NB4 (cell line): ENCODE data around the gene BICRAL.

Experiments used
- DNase-seq: peaks from one replicate; pipeline ENCODE4 v3.0.0; 2010; ENCODE audit warnings: low read depth
- H3K4me3 ChIP-seq: one replicate; pipeline ENCODE4 v1.5.1; 2011; ENCODE audit warnings: mild to moderate bottlenecking, low read depth, low read length, moderate library complexity
- MYC ChIP-seq: IDR thresholded peaks from 2 replicates; pipeline ENCODE4 v1.6.1; 2011; ENCODE audit warnings: low read depth, low read length
- POLR2A ChIP-seq: IDR thresholded peaks from 2 replicates; pipeline ENCODE4 v1.6.1; 2011; ENCODE audit warnings: mild to moderate bottlenecking; ENCODE audit not compliant: insufficient read length; ENCODE audit errors: extremely low read depth
- TF ChIP-seq, protein P1 (sequence below): IDR thresholded peaks from one replicate; pipeline ENCODE4 v1.5.1; 2012; ENCODE audit warnings: low read depth, low read length
- TF ChIP-seq, protein P2 (sequence below): IDR thresholded peaks from 2 replicates; pipeline ENCODE4 v1.6.1; 2011; ENCODE audit warnings: low read depth, low read length

The BICRAL gene

DNA sequence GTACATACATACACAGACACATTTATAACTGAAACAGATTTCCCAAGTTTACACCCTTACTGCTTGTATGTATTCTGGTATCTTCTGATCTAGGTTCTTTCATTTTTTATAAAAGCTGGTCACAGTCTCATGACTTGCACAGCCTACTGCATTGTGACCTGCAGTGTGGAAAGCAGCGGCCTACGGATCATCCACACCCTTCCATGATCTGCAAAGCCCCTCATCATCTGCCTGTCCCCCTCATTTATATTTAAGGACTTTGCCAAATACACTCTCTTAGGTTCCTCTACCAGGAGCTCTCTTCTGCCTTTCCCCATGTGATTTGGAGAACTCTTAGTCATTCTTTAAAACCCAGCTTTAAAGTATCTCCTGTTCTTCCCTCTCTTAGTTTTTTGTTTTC, 12.0 kb upstream of the BICRAL start:
- no peak overlapping the region for H3K4me3 ChIP-seq

DNA sequence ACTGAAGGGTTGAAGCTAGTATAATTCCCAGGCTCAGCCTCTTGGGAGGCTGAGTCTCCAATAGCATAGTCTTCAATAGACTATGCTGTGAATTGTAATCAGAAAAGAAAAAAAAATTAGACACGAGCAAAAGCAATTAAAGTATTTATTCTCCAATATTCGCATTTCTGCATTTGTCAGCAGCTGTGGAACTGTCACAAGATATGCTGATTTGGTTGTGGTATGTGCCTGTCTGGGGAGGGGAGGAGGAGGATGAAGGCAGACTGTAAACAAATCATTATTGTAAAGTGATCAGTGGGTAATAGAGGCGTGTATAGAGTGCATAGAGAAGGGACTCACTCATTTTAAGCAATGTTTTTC, 10.1 kb upstream of the BICRAL start:
- TF ChIP-seq, protein P1, sequence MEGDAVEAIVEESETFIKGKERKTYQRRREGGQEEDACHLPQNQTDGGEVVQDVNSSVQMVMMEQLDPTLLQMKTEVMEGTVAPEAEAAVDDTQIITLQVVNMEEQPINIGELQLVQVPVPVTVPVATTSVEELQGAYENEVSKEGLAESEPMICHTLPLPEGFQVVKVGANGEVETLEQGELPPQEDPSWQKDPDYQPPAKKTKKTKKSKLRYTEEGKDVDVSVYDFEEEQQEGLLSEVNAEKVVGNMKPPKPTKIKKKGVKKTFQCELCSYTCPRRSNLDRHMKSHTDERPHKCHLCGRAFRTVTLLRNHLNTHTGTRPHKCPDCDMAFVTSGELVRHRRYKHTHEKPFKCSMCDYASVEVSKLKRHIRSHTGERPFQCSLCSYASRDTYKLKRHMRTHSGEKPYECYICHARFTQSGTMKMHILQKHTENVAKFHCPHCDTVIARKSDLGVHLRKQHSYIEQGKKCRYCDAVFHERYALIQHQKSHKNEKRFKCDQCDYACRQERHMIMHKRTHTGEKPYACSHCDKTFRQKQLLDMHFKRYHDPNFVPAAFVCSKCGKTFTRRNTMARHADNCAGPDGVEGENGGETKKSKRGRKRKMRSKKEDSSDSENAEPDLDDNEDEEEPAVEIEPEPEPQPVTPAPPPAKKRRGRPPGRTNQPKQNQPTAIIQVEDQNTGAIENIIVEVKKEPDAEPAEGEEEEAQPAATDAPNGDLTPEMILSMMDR, result no peak
- TF ChIP-seq MYC (no peak), POLR2A (no peak)
- TF ChIP-seq, protein P2, sequence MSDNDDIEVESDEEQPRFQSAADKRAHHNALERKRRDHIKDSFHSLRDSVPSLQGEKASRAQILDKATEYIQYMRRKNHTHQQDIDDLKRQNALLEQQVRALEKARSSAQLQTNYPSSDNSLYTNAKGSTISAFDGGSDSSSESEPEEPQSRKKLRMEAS, result no peak
- DNase-seq, result no peak
- H3K4me3 ChIP-seq, result no peak overlapping the region

More for the DNA sequence above, 12.0 kb upstream of the BICRAL start:
- TF ChIP-seq, protein P1, result no peak
- TF ChIP-seq MYC (no peak), POLR2A (no peak)
- TF ChIP-seq, protein P2, result no peak
- no peak for DNase-seq

DNA sequence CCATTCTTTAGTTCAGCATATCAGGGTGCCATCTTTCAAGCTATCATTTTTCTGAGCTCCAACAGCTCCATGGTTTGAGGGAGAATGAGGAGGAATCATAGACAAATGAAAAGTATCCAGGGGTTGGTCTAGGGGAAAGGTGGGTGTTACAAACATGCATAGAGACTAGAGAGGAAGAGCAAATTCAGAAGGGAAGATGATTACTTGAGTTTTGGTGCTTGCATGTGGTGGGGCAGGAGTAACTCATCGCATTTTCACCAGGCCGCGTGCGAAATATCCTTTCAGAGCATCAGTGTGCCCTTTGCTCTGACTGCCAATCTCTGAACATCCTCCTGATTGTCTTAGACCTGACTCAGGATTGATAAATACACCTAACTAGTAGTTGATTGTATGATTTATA, 7.7 kb upstream of the BICRAL start:
- TF ChIP-seq, protein P2, result no peak
- TF ChIP-seq, protein P1, result no peak
- no peak for TF ChIP-seq MYC
- no peak for DNase-seq
- no peak overlapping the region for H3K4me3 ChIP-seq

DNA sequence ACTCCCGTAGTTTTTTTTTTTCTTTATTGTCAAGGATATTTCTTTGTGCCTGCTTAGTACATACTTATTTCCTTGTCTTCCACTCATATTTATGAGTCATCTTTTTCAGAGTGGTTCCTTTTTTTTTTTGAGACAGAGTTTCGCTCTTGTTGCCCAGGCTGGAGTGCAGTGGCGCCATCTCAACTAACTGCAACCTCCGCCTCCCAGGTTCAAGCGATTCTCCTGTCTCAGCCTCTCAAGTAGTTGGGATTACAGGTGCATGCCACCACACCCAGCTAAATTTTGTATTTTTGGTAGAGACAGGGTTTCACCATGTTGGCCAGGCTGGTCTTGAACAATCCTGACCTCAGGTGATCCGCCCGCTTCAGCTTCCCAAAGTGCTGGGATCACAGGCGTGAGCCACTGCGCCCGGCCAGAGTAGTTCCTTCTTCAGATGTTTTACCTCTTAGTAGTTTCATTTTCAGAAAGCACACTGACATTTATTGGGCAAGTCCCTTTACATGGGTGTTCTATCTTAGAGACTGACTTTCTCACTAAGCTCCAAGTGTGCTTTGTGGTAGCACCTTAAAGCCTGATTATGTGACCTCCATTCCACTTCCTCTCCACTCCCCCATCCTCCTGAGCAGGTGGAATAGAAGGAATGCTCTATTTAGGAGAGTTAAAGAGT, 6.9 kb upstream of the BICRAL start:
- peak overlapping the region; percentile 22 for H3K4me3 ChIP-seq

DNA sequence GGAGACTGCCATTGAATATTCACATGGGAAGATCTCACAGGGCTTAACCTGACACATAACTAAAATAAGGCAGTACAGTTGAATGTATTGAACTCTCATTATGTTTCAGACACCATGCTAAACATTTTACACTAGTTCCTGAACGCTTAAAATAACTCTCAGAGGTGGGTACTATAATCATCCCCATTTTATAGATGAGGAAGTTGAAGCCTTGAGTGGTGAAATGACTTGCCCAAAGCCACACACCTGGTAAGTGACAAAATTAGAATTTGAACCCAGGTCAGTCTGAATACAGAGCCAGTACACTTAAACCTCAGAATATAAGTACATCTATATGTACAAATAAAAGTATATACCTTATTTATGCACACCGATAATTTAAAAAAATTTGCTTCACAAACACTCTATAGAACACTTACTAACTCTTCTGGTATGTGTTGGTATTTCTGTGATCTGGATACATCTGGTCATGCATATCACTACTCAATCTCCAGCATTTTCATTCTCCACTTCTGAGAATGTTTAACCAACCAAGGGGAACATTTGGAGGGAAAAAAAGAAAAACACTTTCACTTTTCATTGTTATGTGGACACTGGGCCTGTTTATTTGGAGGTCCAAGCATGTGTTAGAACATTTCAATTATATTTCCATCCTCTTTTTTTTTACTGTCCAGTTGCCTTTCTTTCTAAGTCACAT, 4.6 kb upstream of the BICRAL start:
- DNase-seq, result peak; percentile 38

More for the DNA sequence above, 6.9 kb upstream of the BICRAL start:
- DNase-seq, result peak; percentile 76

DNA sequence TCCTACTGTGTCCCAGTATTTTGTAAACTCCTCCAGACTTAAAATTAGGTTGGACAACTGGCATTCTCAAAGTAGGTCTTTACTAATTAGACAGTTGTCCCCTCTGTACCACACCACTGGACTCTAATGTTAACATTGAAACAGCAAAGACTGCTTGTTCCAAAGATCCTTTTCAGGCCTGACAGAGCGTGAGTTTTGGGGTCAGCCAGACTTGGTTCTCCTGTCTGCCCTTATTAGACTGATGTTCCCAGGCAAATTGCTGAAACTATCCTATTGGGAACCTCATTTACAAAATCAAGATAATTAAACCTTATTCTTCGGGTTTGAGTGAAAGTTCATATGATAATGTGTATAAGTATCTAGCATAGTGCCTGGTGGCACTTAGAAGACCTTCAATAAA, 3.7 kb upstream of the BICRAL start:
- no peak overlapping the region for H3K4me3 ChIP-seq
- DNase-seq, result no peak
- TF ChIP-seq, protein P1, result no peak
- TF ChIP-seq MYC (no peak), POLR2A (no peak)
- TF ChIP-seq, protein P2, result no peak

More for the DNA sequence above, 4.6 kb upstream of the BICRAL start:
- H3K4me3 ChIP-seq, result no peak overlapping the region
- TF ChIP-seq, protein P1, result no peak
- TF ChIP-seq, protein P2, result no peak
- TF ChIP-seq POLR2A (no peak), MYC (no peak)
